SJSA1 (cell line): ENCODE results near the gene UNCX. TPM values are rescaled to one million over a fixed set of nuclear protein-coding genes. Genes with fewer than 3 reads are reported as not detected.

Experiments used
- DNase-seq, 2 experiments: peaks; one replicate each; pipeline ENCODE4 v3.0.0-alpha.2; 2015 to 2020; ENCODE audit warnings: low spot score in 2 of 2, low read depth in 1 of 2
- H3K27ac ChIP-seq: fragments of 250-450 bp; sonication (Bioruptor Pico); 2 replicates; pipeline ENCODE4 v1.5.1; 2020; ENCODE audit warnings: mild to moderate bottlenecking, moderate library complexity
- H3K27me3 ChIP-seq: fragments of 250-450 bp; sonication (Bioruptor Pico); replicated peaks from 2 replicates; pipeline ENCODE4 v1.5.1; 2020; ENCODE audit warnings: mild to moderate bottlenecking, moderate library complexity
- H3K36me3 ChIP-seq: fragments of 250-450 bp; sonication (Bioruptor Pico); 2 replicates; pipeline ENCODE4 v1.5.1; 2020; ENCODE audit warnings: mild to moderate bottlenecking
- H3K4me1 ChIP-seq: fragments of 250-450 bp; sonication (Bioruptor Pico); replicated peaks from 2 replicates; pipeline ENCODE4 v1.6.1; 2021; ENCODE audit warnings: mild to moderate bottlenecking
- H3K4me3 ChIP-seq: fragments of 250-450 bp; sonication (Bioruptor Pico); 2 replicates; pipeline ENCODE4 v1.5.1; 2020; ENCODE audit warnings: mild to moderate bottlenecking
- H3K9me3 ChIP-seq: fragments of 250-450 bp; sonication (Bioruptor Pico); replicated peaks from 2 replicates; pipeline ENCODE4 v1.5.1; 2020; ENCODE audit warnings: mild to moderate bottlenecking
- total RNA-seq: library from RNA; depleted of rRNA; stranded (reverse); fragments of >200 nt; shearing (Covaris generic); gene quantifications from 2 replicates; pipeline ENCODE4 v1.2.3, GENCODE V29; 2014

Gene UNCX
- total RNA-seq, 1 experiment from 2014 or later: not detected

DNA sequence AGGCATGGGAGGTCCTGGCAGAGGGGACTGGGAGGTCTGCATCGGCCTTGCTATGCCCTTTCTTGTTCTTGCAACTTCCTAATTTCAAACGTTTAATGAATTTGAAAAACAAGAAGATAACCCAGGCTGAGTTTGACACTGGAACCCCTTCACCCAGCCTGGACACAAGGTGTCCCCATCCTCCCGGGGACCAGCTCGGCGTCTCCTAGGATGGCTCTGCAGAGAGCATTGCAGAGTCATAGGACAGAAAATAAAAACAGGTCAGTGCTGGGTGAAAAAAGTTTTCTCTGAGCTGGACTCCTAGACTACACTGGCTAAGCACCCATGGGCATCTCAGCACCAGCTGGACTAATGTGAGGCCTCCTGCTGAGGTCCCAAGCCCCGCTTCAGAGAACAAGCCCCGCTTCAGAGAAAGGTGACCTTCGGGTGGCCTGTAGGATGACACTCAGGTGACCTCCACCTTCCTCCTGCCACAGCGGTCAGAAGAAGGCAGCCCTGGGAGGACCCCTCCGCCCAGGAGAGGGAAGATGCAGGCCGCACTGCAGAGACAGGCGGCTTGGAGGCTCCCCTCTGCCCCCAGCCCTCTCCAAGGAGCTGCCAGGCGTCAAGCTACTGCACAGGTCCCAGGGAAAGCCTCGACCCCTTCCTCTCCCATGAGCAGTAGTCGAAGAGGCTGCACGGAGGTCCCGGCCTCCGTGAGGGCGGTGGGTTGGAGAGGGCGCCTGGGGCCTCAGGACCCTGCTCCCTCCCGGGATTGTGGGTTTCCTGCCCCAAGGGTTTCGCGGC is 9.3 kb upstream of the UNCX start:
- no peaks in the 10 kb centered on the region for H3K4me1 ChIP-seq

DNA sequence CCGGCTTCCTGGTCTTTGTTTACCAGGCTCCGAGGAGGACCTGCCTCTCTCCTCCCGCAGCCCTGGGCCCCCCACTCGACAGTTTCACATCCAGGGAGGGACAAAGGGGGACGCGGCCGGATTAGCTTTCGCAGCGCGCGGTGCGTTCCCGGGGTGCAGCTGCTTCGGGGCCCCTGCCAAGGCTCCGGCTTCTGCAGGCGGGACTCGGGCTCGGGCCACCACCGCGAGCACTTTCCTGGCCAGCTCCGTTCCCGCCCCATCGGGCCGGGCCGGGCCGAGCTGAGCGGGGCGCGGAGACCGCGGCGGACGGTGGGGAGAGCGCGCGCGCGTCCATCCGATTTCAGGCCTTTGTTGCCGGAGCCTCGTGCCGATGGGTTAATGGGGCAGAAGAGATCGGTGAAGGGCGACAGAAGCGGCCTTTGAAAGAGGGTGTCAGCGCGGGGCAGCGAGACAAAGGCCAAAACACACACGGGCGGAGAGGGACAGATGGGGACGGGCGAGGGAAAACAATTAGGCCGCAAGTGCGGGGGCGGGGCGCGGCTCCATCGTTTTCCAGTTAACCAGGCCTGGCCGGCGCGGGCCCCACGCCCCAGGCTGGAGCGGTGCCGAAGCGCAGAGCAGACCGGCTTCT is 8.5 kb upstream of the UNCX start:
- Histone ChIP-seq H3K36me3 (no peaks in the 10 kb centered on the region), H3K4me1 (no peaks in the 10 kb centered on the region), H3K9me3 (no peaks in the 10 kb centered on the region; the same call in 1 of the 2 replicates), H3K27me3 (peaks cover 89% of the 10 kb centered on the region), H3K4me3 (no peak overlapping the region), H3K27ac (no peak overlapping the region)
- no peak for DNase-seq

More for the DNA sequence above, 9.3 kb upstream of the UNCX start:
- Histone ChIP-seq H3K36me3 (no peaks in the 10 kb centered on the region), H3K4me3 (no peak overlapping the region), H3K27ac (no peak overlapping the region), H3K9me3 (no peaks in the 10 kb centered on the region; the same call in 1 of the 2 replicates), H3K27me3 (peaks cover 88% of the 10 kb centered on the region)
- no peak for DNase-seq

DNA sequence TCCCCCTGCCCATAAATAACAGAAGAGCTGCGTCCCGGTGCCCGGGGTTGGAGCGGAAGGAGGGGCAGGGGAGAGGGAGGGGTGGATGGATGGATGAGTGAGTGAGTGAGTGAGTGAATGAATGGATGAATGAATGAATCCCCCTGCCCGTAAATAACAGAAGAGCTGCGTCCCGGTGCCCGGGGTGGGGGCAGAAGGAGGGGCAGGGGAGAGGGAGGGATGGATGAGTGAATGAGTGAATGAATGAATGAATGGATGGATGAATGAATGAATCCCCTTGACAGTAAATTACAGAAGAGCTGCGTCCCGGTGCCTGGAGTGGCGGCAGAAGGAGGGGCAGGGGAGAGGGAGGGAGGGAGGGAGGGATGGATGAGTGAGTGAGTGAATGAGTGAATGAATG is 7.6 kb upstream of the UNCX start:
- no peak for DNase-seq
- Histone ChIP-seq H3K9me3 (no peaks in the 10 kb centered on the region; the same call in 1 of the 2 replicates), H3K4me1 (no peaks in the 10 kb centered on the region), H3K27ac (no peak overlapping the region), H3K4me3 (no peak overlapping the region), H3K36me3 (no peaks in the 10 kb centered on the region), H3K27me3 (peaks cover 84% of the 10 kb centered on the region)

DNA sequence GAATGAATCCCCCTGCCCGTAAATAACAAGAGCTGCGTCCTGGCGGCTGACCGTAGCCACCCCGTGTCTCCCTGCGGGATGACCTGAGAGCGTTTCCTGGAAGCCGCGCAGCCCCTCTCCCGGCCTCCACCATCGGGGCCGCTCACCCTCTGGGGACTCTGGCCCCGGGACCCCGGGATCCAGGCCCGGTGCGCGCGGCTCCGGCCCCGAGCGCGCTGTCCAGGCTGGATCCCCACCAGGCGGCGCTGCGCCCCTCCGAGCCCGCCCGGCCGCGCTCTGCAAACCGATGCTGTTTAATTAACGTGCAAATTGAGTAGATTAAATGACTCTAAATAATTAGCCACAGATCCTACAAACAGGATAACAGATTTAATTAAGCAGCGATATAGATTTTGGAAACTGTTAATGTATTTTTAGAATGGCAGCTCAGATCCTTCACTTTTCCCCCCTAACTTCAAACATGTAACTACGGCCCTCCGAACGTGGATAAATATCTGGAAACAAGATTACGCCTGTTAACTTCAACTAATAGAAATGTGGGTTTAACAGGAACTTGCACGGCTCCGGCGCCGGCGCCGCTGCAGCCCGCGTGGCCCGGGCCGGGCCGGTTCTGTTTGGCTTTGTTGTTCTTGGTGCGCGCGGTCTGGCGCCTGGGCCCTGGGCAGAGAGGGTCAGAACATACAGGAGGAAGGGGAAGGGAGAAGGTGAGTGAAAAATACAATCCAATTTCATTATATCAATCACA is 7.1 kb upstream of the UNCX start:
- no peaks in the 10 kb centered on the region; the same call in 1 of the 2 replicates for H3K9me3 ChIP-seq
- no peaks in the 10 kb centered on the region for H3K36me3 ChIP-seq
- H3K27ac ChIP-seq: no peak overlapping the region
- H3K4me3 ChIP-seq: no peak overlapping the region
- H3K4me1 ChIP-seq: no peaks in the 10 kb centered on the region
- DNase-seq: no peak
- H3K27me3 ChIP-seq: peaks cover 84% of the 10 kb centered on the region

DNA sequence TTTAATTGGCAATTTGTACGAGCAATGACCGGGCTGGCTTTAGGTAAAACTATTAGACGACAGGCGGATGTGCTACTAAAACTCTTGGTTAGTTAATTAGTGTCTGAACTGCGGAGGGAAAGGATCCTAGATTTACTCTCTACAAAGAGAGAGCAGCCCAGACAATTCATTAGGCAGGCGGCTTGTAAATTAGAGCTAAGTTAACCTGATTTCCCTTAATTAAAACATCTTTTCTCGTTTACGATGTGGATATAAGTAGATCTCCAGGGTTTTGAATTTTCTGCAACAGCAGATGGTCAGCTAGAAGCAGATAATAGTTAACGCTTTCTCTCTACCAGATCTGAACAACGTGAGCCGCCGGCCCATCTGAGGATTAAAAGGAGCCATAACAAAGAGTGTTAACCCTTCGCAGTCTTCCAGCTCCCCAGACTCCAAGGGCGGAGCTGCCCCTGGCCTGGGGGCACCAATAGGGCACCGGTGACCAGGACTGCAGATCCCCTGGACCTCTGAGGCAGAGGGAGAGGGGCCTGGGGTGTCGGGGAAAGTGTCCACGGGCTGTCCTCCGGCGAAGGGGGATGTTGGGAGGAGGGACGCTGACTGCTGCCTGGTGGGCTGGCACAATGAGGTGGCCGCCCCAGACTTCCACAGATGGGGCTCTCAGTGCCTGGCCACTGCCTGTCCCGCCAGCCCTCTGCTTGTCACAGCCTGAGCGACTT is 6.3 kb upstream of the UNCX start:
- no peaks in the 10 kb centered on the region for H3K36me3 ChIP-seq
- H3K27me3 ChIP-seq: peaks cover 84% of the 10 kb centered on the region
- H3K27ac ChIP-seq: no peak overlapping the region
- no peaks in the 10 kb centered on the region; the same call in 1 of the 2 replicates for H3K9me3 ChIP-seq
- no peak overlapping the region for H3K4me3 ChIP-seq
- H3K4me1 ChIP-seq: no peaks in the 10 kb centered on the region
- no peak for DNase-seq

DNA sequence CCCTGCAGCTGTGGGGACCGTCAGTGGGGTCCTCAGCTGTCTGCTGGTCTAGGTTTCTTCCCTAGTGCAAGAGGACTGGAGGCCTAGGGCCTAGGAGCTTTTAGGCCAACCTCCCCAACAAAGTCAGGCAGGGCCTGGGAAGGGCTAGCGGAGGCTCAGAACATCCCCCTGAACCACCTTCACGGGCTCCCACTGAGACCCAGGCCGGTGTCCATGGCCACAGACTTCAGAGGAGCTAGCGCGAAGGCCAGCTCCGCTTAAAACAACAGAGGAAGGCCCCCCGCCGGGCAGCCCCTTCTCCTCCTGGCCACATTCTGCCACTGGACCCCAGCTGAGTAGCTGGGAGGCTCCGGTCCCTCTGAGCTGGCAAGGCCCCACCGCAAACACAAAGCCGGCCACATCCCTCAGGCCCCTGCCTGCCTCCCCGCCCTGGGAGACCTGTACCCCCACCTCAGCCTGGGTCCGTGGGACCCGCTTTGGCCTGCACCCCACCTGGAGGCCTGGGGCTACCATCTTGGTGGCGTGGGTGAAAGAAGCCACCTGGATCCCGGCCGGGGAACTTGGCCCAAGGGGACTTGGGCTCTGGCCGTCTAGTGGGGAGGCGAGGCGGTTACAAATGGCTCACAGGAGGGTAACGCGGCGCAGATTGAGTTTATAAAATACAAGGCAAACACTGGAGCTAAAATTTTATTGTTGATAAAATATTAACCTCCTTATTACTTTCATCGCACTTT is 5.4 kb upstream of the UNCX start:
- no peak overlapping the region for H3K4me3 ChIP-seq

DNA sequence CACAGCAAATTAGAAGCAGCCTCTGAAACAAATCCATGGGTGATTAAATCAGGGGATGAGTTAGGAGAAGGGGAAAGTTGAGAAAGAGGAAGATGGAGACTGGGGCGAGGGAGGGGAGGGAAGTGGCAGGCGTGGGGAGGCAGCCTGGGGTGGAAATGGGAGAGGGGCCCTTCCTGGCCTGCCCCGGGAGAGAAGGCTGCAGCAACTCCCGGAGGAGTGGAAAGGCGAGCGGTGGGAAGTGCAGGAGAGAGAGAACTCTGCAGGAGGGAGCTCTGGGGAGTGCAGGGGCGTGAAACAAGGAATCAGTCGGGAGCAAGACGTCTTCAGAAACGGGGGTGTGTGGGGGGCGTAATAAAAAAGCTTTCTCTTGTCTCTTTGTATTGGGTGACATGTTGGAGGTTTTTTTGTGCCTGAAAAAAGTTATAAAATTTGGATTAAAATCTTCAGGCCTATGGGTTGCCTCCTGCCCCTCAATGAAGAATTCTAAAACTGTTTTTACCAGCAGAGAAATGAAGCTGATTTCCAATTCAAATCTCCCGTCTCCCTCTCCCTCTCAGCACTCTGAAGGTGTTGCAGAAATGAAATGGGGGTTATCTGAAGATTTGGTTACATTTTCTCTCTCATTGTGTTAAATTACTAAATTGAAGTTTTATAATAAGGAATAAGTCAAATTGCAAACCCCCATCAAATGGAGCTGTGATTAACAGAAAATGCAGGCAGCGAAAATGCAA is 4.7 kb upstream of the UNCX start:
- Histone ChIP-seq H3K9me3 (no peaks in the 10 kb centered on the region; the same call in 1 of the 2 replicates), H3K36me3 (no peaks in the 10 kb centered on the region), H3K4me3 (no peak overlapping the region), H3K27ac (no peak overlapping the region), H3K4me1 (no peaks in the 10 kb centered on the region), H3K27me3 (peaks cover 81% of the 10 kb centered on the region)
- no peak for DNase-seq

More for the DNA sequence above, 5.4 kb upstream of the UNCX start:
- no peaks in the 10 kb centered on the region for H3K36me3 ChIP-seq
- no peak overlapping the region for H3K27ac ChIP-seq
- no peak for DNase-seq
- H3K4me1 ChIP-seq: no peaks in the 10 kb centered on the region
- peaks cover 84% of the 10 kb centered on the region for H3K27me3 ChIP-seq
- no peaks in the 10 kb centered on the region; the same call in 1 of the 2 replicates for H3K9me3 ChIP-seq

DNA sequence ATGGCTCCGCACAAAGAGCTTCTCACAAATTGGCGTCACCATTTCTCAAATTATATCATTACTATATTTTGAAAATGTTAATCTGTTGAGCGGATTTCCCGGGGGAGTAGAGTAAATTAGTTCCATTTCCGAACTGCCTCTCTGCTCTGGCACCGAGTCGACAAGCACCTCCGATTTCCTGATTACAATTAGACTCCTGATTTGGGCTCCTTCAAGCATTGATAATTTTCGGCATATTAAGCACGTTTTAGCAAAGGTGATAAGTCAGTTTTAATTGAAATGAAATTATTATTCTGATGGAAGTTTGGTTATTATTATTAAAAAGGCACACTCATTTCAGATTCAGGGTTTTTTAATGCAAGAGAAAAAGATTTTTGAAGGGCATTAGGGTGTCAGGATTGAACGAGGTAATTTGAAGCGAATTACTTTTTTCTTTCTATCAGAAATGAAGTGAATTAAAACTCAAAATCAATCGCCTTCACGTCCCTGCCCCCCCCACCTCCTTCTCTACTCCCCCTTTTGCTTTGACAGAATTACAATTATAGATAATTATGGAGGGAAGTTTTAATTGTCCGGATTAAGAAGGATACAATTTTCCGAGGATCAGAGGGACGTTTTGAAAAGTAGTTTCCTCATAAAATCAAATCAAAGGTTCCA is 4.0 kb upstream of the UNCX start:
- no peak overlapping the region for H3K4me3 ChIP-seq
- H3K9me3 ChIP-seq: no peaks in the 10 kb centered on the region; the same call in 1 of the 2 replicates
- DNase-seq: no peak
- H3K27ac ChIP-seq: no peak overlapping the region
- H3K27me3 ChIP-seq: peaks cover 78% of the 10 kb centered on the region
- no peaks in the 10 kb centered on the region for H3K36me3 ChIP-seq
- no peaks in the 10 kb centered on the region for H3K4me1 ChIP-seq

DNA sequence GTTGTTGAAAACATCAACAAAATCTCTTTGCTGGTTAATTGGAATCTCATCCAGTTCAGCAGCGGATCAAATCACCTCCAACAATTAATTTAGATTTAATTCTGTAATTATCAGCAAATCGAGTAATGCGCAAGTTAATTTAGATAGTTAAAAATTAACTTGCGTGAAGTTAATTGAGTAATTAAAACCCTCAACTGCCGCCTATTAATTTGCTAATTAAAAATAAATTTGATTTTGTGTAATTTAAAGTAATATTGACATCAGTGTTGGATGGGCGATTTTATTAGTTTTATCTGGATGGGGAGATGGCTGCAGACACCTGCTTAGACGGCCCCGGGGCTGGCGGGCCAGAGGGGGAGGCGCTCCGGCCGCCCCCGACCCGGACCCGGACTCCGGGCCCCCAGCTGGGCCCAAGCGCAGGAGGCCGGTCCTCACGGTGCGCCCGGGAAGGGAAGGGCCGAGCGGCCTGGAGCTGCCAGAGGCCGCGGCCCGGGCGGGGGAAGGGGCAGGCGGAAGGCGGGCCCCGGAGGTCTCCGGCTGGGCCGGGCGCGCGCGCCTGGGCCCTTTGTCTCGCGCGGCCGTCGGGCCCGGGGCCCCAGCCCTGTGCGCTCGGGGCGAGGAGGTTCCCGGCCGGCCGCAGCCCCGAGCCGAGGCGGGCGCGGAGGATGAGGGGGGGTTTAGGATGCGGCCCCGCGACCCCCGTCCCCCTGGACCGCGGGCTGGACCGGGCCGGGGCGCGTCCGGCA is 3.3 kb upstream of the UNCX start:
- Histone ChIP-seq H3K4me3 (no peak overlapping the region), H3K9me3 (no peaks in the 10 kb centered on the region; the same call in 1 of the 2 replicates), H3K27ac (no peak overlapping the region), H3K27me3 (peaks cover 78% of the 10 kb centered on the region), H3K4me1 (no peaks in the 10 kb centered on the region), H3K36me3 (no peaks in the 10 kb centered on the region)
- no peak for DNase-seq

DNA sequence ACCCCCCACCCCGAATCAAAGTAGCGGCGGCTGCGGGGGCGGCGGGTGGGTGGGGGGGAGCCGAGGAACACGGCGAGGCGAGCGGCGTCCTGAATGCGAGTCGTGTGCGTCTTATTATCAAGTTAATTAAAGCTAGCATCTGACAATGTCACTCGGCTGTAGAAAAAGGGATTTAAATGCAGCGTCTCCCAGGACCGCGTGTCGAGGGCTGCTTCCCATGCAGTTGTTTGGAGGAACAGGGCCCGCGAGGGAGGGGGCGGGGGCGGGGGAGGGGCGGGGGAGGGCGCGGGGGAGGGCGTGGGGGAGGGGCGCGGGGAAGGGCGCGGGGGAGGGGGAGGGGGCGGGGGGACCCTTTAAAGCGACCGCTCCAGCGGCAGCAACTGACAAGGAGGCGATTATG is 2.7 kb upstream of the UNCX start:
- Histone ChIP-seq H3K27me3 (peaks cover 83% of the 10 kb centered on the region), H3K27ac (no peak overlapping the region), H3K4me1 (no peaks in the 10 kb centered on the region), H3K4me3 (no peak overlapping the region), H3K9me3 (no peaks in the 10 kb centered on the region; the same call in 1 of the 2 replicates), H3K36me3 (no peaks in the 10 kb centered on the region)
- no peak for DNase-seq

DNA sequence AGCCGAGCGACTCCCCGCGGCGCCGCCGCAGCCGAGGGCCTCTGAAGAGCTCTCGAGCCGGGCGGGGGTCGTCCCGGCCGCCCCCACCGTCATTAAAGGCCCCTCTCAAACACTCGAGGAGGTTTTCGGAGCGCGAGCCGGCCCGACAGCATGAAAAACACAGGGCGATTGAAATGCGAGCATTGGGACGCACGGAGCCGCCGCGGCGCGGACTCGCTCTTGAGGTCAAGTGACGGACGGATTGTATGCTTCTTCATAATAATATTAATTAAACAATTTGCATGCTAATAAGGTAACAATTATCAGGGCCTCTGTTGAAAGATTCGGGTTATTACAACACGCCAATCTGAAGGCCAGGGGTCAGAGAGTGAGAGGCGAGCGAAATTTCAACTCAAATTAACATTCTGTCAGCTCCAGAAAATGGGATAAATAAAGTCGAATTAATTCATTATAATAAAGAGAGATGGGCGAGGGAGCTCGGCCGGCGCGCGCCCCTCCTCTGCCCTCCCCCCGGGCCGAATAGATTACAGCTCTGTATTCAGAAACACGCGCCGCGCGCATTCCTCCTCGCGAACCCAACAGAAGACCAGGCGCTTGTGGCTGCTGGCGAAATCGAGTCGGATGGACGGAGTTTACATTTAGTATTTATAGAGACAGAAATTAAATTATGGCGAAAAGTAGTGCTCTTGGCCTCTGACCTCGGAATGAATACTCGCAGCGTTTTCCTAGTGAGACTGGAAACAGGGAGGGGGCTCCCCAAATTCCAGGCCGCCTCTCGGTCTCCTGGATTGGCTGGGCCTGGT is 2.1 kb upstream of the UNCX start:
- no peaks in the 10 kb centered on the region; the same call in 1 of the 2 replicates for H3K9me3 ChIP-seq
- H3K27me3 ChIP-seq: peaks cover 85% of the 10 kb centered on the region

More for the DNA sequence above, 2.1 kb upstream of the UNCX start:
- H3K27ac ChIP-seq: no peak overlapping the region
- H3K4me1 ChIP-seq: no peaks in the 10 kb centered on the region
- no peaks in the 10 kb centered on the region for H3K36me3 ChIP-seq
- DNase-seq: no peak
- H3K4me3 ChIP-seq: no peak overlapping the region
